Heart right ventricle (tissue), 16 donors: ENCODE results near the gene UNC13C. TPM values are rescaled to one million over a fixed set of nuclear protein-coding genes. Genes with fewer than 3 reads are reported as not detected.

Experiments used
- ATAC-seq, 8 donors: fragments of 200-7000 bp; cut with Tn5 transposase; one replicate each; pipeline ENCODE4 v1.9.1; 2020; ENCODE audit warnings: mild to moderate bottlenecking in 8 of 8, moderate library complexity in 8 of 8, moderate number of reproducible peaks in 1 of 8
- DNase-seq, 2 donors: peaks; one replicate each; pipeline ENCODE4 v3.0.0-alpha.2; 2020
- H3K27ac ChIP-seq, 10 donors: fragments of 200-600 bp; sonication (generic) in 2 of 10; one replicate each; pipeline versions ENCODE4 v1.5.0 to v1.8.0; 2020 to 2022; ENCODE audit warnings: mild to moderate bottlenecking in 3 of 10
- H3K27me3 ChIP-seq, 7 donors: fragments of 200-600 bp; one replicate each; pipeline ENCODE4 v1.8.0; 2021 to 2022; ENCODE audit warnings: mild to moderate bottlenecking in 2 of 7
- H3K36me3 ChIP-seq, 9 donors: fragments of 200-600 bp; sonication (generic) in 1 of 9; one replicate each; pipeline versions ENCODE4 v1.5.0 to v1.8.0; 2020 to 2022; ENCODE audit warnings: mild to moderate bottlenecking in 2 of 9
- H3K4me1 ChIP-seq, 9 donors: fragments of 200-600 bp; sonication (generic) in 1 of 9; one replicate each; pipeline versions ENCODE4 v1.5.0 to v1.8.0; 2020 to 2022; ENCODE audit warnings: mild to moderate bottlenecking in 4 of 9
- H3K4me3 ChIP-seq, 10 donors: fragments of 200-600 bp; sonication (generic) in 2 of 10; one replicate each; pipeline versions ENCODE4 v1.5.0 to v1.8.0; 2020 to 2022; ENCODE audit warnings: mild to moderate bottlenecking in 7 of 10, moderate library complexity in 2 of 10
- H3K9me3 ChIP-seq, 11 donors: fragments of 200-600 bp in 10 of 11; sonication (generic) in 2 of 11; one replicate each; pipeline versions ENCODE4 v1.5.0 to v1.8.0; 2013 to 2022; ENCODE audit warnings: mild to moderate bottlenecking in 2 of 11, control low read depth in 1 of 11, moderate library complexity in 1 of 11
- WGBS, 2 donors: extraction: QIAGEN DNeasy Blood & Tissue Kit; methylation state at CpG; one replicate each; pipeline ENCODE4 v1.1.7; 2013; ENCODE audit warnings: inconsistent platforms in 1 of 2; 5-methylcytosine and 5-hydroxymethylcytosine counted together
- intact Hi-C, 10 donors: fragments of 100-400 bp; cut with DNase I; formaldehyde crosslinking; loops; one replicate each; pipeline versions ENCODE4 v1.11.1 to v1.14.2; 2022
- polyA plus RNA-seq, 2 donors: library from polyadenylated mRNA; stranded (reverse); fragments of 200-250 nt; gene quantifications; one replicate each; pipeline ENCODE4 v1.2.3, GENCODE V29; 2013
- total RNA-seq, 10 donors: library from RNA; stranded (reverse); fragmentation: NEBNext Ultra II Directional in 3 of 10; extraction: Animal tissue kit (Norgen Biotek cat#: 25700) in 3 of 10; gene quantifications; one replicate each; pipeline versions ENCODE4 v1.2.1 to v1.2.4, GENCODE V29; 2021 to 2023
- TF ChIP-seq, protein P1 (sequence below), 9 donors: fragments of 200-600 bp; sonication (generic) in 2 of 9; IDR thresholded peaks; one replicate each; pipeline versions ENCODE4 v1.5.0 to v1.8.0; 2021 to 2022; ENCODE audit warnings: antibody characterized with exemption in 9 of 9, mild to moderate bottlenecking in 5 of 9, moderate library complexity in 1 of 9
- donor health status: Arrhythmogenic right ventricular cardiomyopathy.
- donor health status: ischemic (EF 13 %, LVEDD 7.1; RV severe dilation, severe dysfunction).
- donor health status: healthy with polysubstance abuse.
- donor health status: DM: no; HTN: yes; CAD: no.
- donor health status: DM: no; HTN: no; CAD: no.
- donor health status: ischemic (EF 25% LVEDD 6.9; RV normal size, moderate dysfunction).
- donor health status: ischemic (EF 25% LVEDD 5.7; RV mildly dilated, moderate dysfunction).
- donor health status: healthy.
- donor health status: DM: yes; HTN: yes; CAD: no.
- donor health status: Ischemic cardiomyopathy.
- donor health status: ischemic (EF 35%, LVEDD 5.7; RV mildly dilated, moderate dysfunction).
- donor health status: nonischemic (EF 11% LVEDD 7.7; RV severe dilation, severe dysfunction).
- donor health status: DM: yes; HTN: yes; CAD: no.
- donor health status: PGD.
- donor health status: ischemic (EF 29% LVEDD 5.4; RV normal size, mild dysfunction).
- donor health status: nonischemic (EF 23%, LVEDD 6.1; RV moderate dilation, normal function).

The UNC13C gene
- total and polyA plus RNA-seq, 12 donors: 0.04 to 0.85 (median 0.19) TPM; not detected in 5

- Histone ChIP-seq H3K4me3 (no peak overlapping the region), H3K27me3 (no peaks in the 10 kb centered on the region), H3K27ac (no peak overlapping the region), H3K4me1 (no peaks in the 10 kb centered on the region), H3K36me3 (no peaks in the 10 kb centered on the region), H3K9me3 (peaks cover 0 to 15% (median 0%) of the 10 kb centered on the region in 11 donors)
- intact Hi-C loops: no loop called here
- ATAC-seq (no peak), DNase-seq (no peak)
- WGBS, 2 donors: 89% methylated on average over 3 of the region's 3 CpGs
- TF ChIP-seq, protein P1, sequence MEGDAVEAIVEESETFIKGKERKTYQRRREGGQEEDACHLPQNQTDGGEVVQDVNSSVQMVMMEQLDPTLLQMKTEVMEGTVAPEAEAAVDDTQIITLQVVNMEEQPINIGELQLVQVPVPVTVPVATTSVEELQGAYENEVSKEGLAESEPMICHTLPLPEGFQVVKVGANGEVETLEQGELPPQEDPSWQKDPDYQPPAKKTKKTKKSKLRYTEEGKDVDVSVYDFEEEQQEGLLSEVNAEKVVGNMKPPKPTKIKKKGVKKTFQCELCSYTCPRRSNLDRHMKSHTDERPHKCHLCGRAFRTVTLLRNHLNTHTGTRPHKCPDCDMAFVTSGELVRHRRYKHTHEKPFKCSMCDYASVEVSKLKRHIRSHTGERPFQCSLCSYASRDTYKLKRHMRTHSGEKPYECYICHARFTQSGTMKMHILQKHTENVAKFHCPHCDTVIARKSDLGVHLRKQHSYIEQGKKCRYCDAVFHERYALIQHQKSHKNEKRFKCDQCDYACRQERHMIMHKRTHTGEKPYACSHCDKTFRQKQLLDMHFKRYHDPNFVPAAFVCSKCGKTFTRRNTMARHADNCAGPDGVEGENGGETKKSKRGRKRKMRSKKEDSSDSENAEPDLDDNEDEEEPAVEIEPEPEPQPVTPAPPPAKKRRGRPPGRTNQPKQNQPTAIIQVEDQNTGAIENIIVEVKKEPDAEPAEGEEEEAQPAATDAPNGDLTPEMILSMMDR (IDR thresholded peaks at IDR 0.05): no peak
These were observed 140.8 kb downstream of the UNC13C start for GRCh38 chr15:54119051-54119450.

DNA sequence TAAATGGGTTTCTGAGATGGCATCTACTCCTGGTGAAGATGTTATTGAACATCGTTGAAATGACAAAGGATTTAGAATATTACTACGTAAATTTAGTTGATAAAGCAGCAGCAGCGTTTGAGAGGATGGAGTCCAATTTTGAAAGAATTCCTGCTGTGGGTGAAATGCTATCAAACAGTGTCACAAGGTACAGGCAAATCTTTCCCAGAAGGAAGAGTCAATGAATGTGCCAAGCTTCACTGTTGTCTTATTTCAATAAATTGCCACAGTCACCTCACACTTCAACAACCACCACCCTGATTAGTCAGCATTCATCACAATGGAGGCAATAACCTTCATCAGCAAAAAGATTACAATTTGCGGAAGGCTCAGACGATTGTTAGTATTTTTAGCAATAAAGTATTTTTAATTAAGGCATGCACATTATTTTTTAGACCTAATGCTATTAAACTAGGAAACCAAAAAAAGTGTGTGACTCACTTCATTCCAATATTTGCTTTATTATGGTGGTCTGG lies 142.8 kb downstream of the UNC13C start:
- intact Hi-C loops: no loop called here

DNA sequence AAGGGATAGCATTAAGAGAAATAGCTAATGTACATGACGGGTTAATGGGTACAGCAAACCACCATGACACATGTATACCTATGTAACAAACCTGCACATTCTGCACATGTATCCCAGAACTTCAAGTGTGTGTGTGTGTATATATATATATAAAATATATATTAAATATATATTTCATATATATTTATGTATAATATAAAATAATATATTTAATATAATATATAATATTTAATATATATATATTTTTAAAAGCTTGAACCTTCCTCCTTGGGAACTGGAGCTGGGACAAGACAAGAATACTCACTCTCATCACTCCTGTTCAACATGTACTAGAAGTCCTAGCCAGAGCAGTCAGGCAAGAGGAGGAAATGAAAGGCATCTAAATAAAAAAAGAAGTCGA lies 149.3 kb downstream of the UNC13C start:
- intact Hi-C loops: no loop called here
- Histone ChIP-seq H3K27me3 (no peaks in the 10 kb centered on the region), H3K36me3 (no peaks in the 10 kb centered on the region), H3K4me3 (no peak overlapping the region), H3K27ac (no peak overlapping the region), H3K4me1 (no peaks in the 10 kb centered on the region), H3K9me3 (peaks cover 0 to 6% (median 0%) of the 10 kb centered on the region in 11 donors)
- WGBS, 2 donors: 87 to 88% methylated on average over 2 of the region's 2 CpGs
- ATAC-seq: no peak
- DNase-seq: no peak
- TF ChIP-seq, protein P1 (IDR thresholded peaks at IDR 0.05): no peak

More for the DNA sequence above, 142.8 kb downstream of the UNC13C start:
- ATAC-seq (no peak), DNase-seq (no peak)
- Histone ChIP-seq H3K4me3 (no peak overlapping the region), H3K36me3 (no peaks in the 10 kb centered on the region), H3K27ac (no peak overlapping the region), H3K27me3 (no peaks in the 10 kb centered on the region), H3K9me3 (peaks cover 0 to 15% (median 0%) of the 10 kb centered on the region in 11 donors), H3K4me1 (no peaks in the 10 kb centered on the region)
- 82% methylated on average over 5 of the region's 5 CpGs for WGBS, 2 donors
- TF ChIP-seq, protein P1 (IDR thresholded peaks at IDR 0.05): no peak

DNA sequence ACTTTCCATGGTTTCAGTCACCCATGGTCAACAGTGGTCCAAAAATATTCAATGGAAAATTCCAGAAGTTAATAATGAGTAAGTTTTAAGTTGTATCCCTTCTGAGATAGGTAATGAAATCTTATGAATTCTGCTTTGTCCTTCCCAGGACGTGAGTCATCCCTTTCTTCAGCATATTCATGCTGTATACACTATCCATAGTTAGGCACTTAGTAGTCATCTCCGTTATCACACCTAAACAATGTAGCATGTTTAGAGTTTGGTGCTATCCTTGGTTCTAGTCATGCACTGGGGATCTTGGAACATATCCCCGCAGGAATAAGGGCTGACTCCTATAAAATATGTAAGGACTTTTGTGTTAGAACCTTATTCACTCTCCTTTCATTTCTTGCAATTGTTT lies 153.2 kb downstream of the UNC13C start:
- WGBS, 2 donors: 61 to 70% methylated on average over 3 of the region's 3 CpGs
- TF ChIP-seq, protein P1 (IDR thresholded peaks at IDR 0.05): no peak

More for the DNA sequence above, 153.2 kb downstream of the UNC13C start:
- ATAC-seq: no peak
- Histone ChIP-seq H3K27me3 (no peaks in the 10 kb centered on the region), H3K27ac (no peak overlapping the region), H3K36me3 (no peaks in the 10 kb centered on the region), H3K4me3 (no peak overlapping the region), H3K4me1 (no peaks in the 10 kb centered on the region), H3K9me3 (peaks cover 0 to 6% (median 0%) of the 10 kb centered on the region in 11 donors)
- no peak for DNase-seq
- intact Hi-C loops: no loop called here
